GM10266 (cell line): ENCODE results near the gene AGAP2.

Source experiments
- DNase-seq: peaks from one replicate; pipeline ENCODE4 v3.0.0; 2012; ENCODE audit errors: extremely low spot score
- CTCF ChIP-seq: IDR thresholded peaks from 2 replicates; pipeline ENCODE4 v1.5.1; 2012; ENCODE audit warnings: mild to moderate bottlenecking, low read depth; ENCODE audit not compliant: control insufficient read depth, insufficient read depth; ENCODE audit errors: missing control alignments

Gene AGAP2

DNA sequence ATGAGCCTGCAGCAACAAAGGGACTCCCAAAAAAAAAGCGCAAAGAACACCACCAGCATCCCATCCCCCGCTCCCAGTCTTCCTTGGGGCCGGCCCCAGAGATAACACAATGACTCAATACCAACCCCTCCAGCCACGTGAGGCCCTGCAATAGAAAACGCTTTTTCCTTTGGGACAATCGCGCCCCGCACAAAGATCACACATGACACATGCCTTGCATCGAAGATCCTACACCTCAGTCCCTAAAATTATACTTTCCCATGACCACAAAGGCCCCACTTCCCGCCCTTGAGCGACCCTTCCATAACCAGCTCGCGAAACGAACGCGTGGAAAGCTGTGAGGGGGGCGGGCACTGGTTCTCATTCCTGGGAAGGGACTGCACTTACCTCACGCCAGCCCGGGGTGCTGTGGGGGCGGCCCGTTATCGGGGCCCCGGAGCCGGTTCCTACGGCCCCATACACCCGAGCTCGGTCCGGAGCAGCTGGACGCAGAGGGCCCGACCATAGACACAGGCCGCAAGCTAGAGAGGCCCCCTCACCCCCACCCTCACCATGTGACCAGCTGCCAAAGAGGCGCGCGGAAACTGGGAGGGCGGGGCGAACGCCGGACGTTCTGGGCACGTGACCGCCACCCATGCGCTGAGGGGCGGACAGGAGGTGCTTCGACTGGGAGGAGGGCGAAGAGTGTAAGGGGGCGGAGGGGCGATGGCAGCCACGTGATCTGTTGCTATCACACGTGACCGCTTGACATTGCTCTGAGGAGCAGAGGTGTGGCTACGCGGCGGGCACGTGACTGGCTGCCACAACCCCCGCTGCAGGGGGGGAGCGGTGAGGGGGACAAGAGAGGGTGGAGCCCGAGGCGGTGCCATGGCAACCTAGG, 13.5 kb upstream of the AGAP2 start, which contains the start of gene CDK4:
Gene CDK4 (minus strand): TSS at position 523 of the 880 bp plus-strand sequence. CDS start 593 bp downstream, outside the sequence.
- TF ChIP-seq CTCF, result no peak
- peak; percentile 98 for DNase-seq

DNA sequence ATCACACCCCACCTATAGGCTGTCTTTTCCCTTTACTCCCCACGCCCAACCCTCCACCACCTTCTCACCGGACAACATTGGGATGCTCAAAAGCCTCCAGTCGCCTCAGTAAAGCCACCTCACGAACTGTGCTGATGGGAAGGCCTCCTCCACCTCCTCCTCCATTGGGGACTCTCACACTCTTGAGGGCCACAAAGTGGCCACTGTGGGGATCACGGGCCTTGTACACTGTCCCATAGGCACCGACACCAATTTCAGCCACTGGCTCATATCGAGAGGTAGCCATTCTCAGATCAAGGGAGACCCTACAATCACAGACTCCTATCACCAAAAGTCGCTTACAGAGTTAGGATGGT, 12.9 kb upstream of the AGAP2 start:
- DNase-seq, result no peak
- TF ChIP-seq CTCF, result no peak

DNA sequence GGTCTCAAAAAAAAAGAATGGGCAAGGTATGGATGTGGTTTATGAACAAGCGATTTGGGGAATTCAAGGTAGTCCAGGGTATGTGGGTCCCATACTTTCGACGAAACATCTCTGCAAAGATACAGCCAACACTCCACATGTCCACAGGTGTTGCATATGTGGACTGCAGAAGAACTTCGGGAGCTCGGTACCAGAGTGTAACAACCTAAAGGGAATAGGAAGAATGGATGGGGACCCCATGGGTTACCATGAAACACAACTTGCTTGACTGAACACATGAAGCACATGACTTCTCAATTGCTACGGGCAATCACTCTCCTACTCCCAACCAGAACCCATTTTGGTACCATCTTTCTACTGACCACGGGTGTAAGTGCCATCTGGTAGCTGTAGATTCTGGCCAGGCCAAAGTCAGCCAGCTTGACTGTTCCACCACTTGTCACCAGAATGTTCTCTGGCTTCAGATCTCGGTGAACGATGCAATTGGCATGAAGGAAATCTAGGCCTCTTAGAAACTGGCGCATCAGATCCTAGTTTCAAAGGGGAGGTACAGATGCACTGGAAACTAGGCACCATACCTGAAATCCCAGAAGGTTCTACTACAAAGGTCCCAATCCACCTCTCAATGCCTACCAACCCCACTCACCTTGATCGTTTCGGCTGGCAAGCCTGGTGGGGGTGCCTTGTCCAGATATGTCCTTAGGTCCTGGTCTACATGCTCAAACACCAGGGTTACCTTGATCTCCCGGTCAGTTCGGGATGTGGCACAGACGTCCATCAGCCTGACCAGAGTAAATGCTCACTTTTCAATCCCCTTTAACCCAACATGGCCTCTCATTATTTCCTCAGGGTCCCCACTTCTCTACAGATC, 12.3 kb upstream of the AGAP2 start:
- DNase-seq, result no peak
- TF ChIP-seq CTCF, result no peak

DNA sequence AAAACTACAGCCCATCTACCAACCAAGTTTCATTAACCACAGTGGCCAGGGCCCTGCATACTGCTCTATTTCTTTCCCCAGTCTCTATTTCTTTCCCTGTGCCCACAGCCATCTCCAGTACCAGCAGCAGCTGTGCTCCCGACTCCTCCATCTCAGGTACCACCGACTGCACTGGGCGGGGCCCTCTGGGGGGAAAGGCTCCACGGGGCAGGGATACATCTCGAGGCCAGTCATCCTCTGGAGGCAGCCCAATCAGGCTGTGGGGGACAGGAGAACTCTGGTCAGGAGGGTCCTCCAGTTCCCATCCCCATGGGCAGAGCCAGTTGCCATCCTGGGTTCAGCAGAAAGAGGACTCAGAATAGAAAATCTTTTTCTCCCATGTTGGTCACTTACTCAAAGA, 10.5 kb upstream of the AGAP2 start:
- DNase-seq, result no peak
- no peak for TF ChIP-seq CTCF

DNA sequence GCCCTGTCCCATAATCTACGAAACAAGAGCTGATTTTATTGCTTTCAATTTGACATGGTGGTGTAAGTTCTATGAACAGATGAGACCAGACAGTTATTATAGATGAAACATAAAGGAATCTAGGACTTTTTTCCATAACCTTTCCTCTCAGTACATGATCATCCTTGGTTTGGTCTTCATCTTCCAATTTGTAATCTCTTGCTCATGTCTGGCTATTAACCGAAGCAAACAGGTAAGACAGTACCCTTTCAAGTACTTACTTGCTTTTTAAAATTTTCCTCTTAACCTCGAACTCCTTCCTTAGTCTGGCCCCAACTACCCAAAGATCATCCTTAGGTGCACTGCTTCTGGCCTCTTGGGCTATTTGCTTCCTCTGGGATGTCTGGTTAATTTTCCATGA, 7.5 kb upstream of the AGAP2 start:
- TF ChIP-seq CTCF, result no peak
- DNase-seq, result no peak

- no peak for DNase-seq
- TF ChIP-seq CTCF, result no peak
Measured at GRCh38 chr12:57745485-57745881, 6.9 kb upstream of the AGAP2 start.
